ENCODE data around the gene THOC1. TPM values are rescaled to one million over a fixed set of nuclear protein-coding genes. Genes with fewer than 3 reads are reported as not detected.

THOC1 gene
- total and polyA plus RNA-seq, 2 of the 8 experiments (the other 6 are each of a cell fraction or from before 2014, with no cell fraction given): 19.1 to 66.4 TPM

DNA sequence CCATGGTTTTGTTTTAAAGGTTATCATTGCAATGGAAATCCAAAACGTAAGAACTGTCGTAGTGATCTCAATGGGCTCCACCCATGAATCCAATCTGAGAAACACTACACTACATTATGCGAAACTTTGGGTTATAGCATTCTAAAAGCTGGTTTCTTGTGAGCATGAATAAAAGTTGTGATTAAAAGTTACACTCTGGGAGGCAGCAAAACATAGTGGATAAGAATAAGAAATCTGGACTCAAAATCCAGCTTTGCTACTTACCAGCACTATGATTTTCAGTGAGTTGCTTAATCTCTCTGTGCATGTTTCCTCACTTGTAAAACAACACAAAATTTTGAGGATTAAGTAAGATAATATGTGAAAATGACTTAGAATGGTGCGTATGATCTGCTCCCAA is 25.7 kb upstream of the THOC1 start:
- Histone ChIP-seq H3K4me2 (ENCODE audit: insufficient read depth in 1 of 2, low read depth in 2 of 2, low read length in 2 of 2) (no peak overlapping the region), H2AK5ac (ENCODE audit: low read depth, low read length) (no peak overlapping the region), H2BK5ac (ENCODE audit: low read depth, low read length) (no peak overlapping the region), H4K8ac (ENCODE audit: extremely low read depth, insufficient read depth, low read length) (no peak overlapping the region), H3K18ac (ENCODE audit: extremely low read depth, low read length) (no peak overlapping the region), H3K27me3 (replicated peaks in 1 of 4; ENCODE audit: control insufficient read depth in 3 of 4, extremely low read depth in 1 of 4, insufficient read depth in 3 of 4, low read length in 3 of 4) (no peaks in the 10 kb centered on the region), H3K56ac (replicated peaks; ENCODE audit: insufficient read length, low read depth, low read length) (no peak overlapping the region), H2BK20ac (ENCODE audit: low read length) (no peak overlapping the region), H3K79me2 (ENCODE audit: control insufficient read depth in 1 of 2, insufficient read depth in 2 of 2, low read length in 2 of 2) (no peaks in the 10 kb centered on the region), H2BK120ac (replicated peaks; ENCODE audit: low read depth, low read length) (no peak overlapping the region), H4K20me1 (replicated peaks in 1 of 2; ENCODE audit: control insufficient read depth in 1 of 2, insufficient read depth in 2 of 2, low read length in 2 of 2) (no peaks in the 10 kb centered on the region), H3K23ac (ENCODE audit: insufficient read length) (no peak overlapping the region), H3K23me2 (ENCODE audit: low read depth, low read length) (no peaks in the 10 kb centered on the region), H3K14ac (ENCODE audit: insufficient read length) (no peak overlapping the region), H3K4me1 (replicated peaks in 1 of 4; ENCODE audit: control insufficient read depth in 3 of 4, insufficient read depth in 4 of 4, low read length in 3 of 4) (peaks cover 0 to 2% (median 0%) of the 10 kb centered on the region in 4 experiments; a peak in 1 of 7 replicates), H2AFZ (ENCODE audit: low read length) (no peak overlapping the region), H3K9ac (replicated peaks in 1 of 4; ENCODE audit: extremely low read depth in 1 of 4, low read depth in 3 of 4, low read length in 3 of 4) (no peak overlapping the region), H3K79me1 (ENCODE audit: low read depth, low read length) (no peaks in the 10 kb centered on the region), H3K9me3 (ENCODE audit: insufficient read depth in 2 of 2, low read depth in 1 of 2, low read length in 1 of 2) (no peaks in the 10 kb centered on the region; a peak in 1 of 4 replicates), H3K27ac (ENCODE audit: low read depth, low read length) (no peak overlapping the region), H4K91ac (replicated peaks; ENCODE audit: insufficient read length, low read length) (no peak overlapping the region), H2BK15ac (ENCODE audit: low read length) (no peak overlapping the region), H3K36me3 (ENCODE audit: control insufficient read depth in 2 of 4, insufficient read depth in 4 of 4, low read length in 3 of 4) (no peaks in the 10 kb centered on the region), H4K5ac (ENCODE audit: insufficient read length, low read depth, low read length) (no peak overlapping the region), H3K4ac (replicated peaks; ENCODE audit: insufficient read length, low read depth, low read length) (no peak overlapping the region), H2BK12ac (ENCODE audit: low read depth, low read length) (no peak overlapping the region), H3K4me3 (ENCODE audit: extremely low read depth in 1 of 4, insufficient read depth in 2 of 4, low read depth in 3 of 4, low read length in 4 of 4) (no peak overlapping the region)
- DNase-seq (ENCODE audit: low read depth in 1 of 2, low spot score in 2 of 2): no peak
- POLR2A ChIA-PET (ENCODE audit: partially characterized antibody): no interaction called here
- CTCF ChIA-PET (ENCODE audit: partially characterized antibody): interaction anchor here (0.9 to 1.9 kb wide), 4 partner anchors 14 to 320 kb away, joined by 3 to 5 read pairs (median 4); no protein-coding TSS in a partner anchor
- no peak for FAIRE-seq
- TF ChIP-seq CHD1 (IDR thresholded peaks at IDR 0.05; ENCODE audit: low read depth, low read length) (no peak), SIN3A (conservative IDR thresholded peaks at IDR 0.05 in 1 of 2, IDR thresholded peaks at IDR 0.05 in 1 of 2; ENCODE audit: low read depth in 1 of 2, low read length in 2 of 2) (no peak)
- WGBS, 2 experiments (ENCODE audit: extremely low coverage in 1 of 2, insufficient coverage in 1 of 2, insufficient read length in 1 of 2, insufficient replicate concordance in 2 of 2, low coverage in 1 of 2, low lambda C conversion rate in 2 of 2, missing lambda C conversion rate in 1 of 2): 97% methylated on average over 4 of the region's 4 CpGs; no CpG with 5 or more reads in 1 of the 2 experiments

All from H1 (cell line).